GM12801 (cell line): ENCODE results near the gene SGSM2.

Experiments used
- CTCF ChIP-seq: IDR thresholded peaks from one replicate; pipeline ENCODE4 v1.5.1; 2011; ENCODE audit warnings: control low read depth; ENCODE audit not compliant: insufficient read length; ENCODE audit errors: extremely low read depth

SGSM2 gene

GRCh38 chr17:2427910-2428309 lies 90.6 kb downstream of the SGSM2 start:
- TF ChIP-seq CTCF: no peak
